Activated T-helper 1 cell treated with anti-CD3 and anti-CD28 coated beads, Interleukin-2, amount 50 U/mL, for 16 hours (primary cell): ENCODE data around the gene RYR2.
"Not testable (repeated sequence)": the region's sequence is repeated elsewhere in the genome, so short reads cannot be mapped to it uniquely, and the experiment has no call there.

Experiments used
- DNase-seq, 2 donors: peaks; one replicate each; pipeline ENCODE4 v3.0.0-alpha.2; 2020; ENCODE audit warnings: low read depth in 1 of 2, low spot score in 1 of 2

RYR2 gene

GRCh38 chr1:237528545-237528944 is 486.6 kb downstream of the RYR2 start:
- DNase-seq = no peak

- DNase-seq = no peak
These were observed 497.1 kb downstream of the RYR2 start for GRCh38 chr1:237539055-237539454.

GRCh38 chr1:237542525-237543418 is 500.8 kb downstream of the RYR2 start:
- no peak for DNase-seq

GRCh38 chr1:237553078-237553477 is 511.1 kb downstream of the RYR2 start:
- no peak for DNase-seq

- DNase-seq = no peak
These were observed 514.9 kb downstream of the RYR2 start for GRCh38 chr1:237556911-237557310.

- no peak for DNase-seq
These were observed 520.3 kb downstream of the RYR2 start for GRCh38 chr1:237562242-237562823.

GRCh38 chr1:237565236-237565635 is 523.3 kb downstream of the RYR2 start:
- no peak for DNase-seq

- DNase-seq = no peak
These were observed 524.6 kb downstream of the RYR2 start for GRCh38 chr1:237566581-237566980.

GRCh38 chr1:237568955-237569354 is 527.0 kb downstream of the RYR2 start:
- DNase-seq = no peak

- no peak for DNase-seq
These were observed 528.5 kb downstream of the RYR2 start for GRCh38 chr1:237570530-237570929.

- DNase-seq = no peak
These were observed 532.6 kb downstream of the RYR2 start for GRCh38 chr1:237574536-237574935.

GRCh38 chr1:237578540-237578939 is 536.6 kb downstream of the RYR2 start:
- DNase-seq = no peak

GRCh38 chr1:237580726-237581125 is 538.7 kb downstream of the RYR2 start:
- DNase-seq = no peak

- no peak for DNase-seq
These were observed 541.3 kb downstream of the RYR2 start for GRCh38 chr1:237583270-237583669.

- no peak for DNase-seq
These were observed 541.8 kb downstream of the RYR2 start for GRCh38 chr1:237583756-237584155.

- no peak for DNase-seq
These were observed 548.4 kb downstream of the RYR2 start for GRCh38 chr1:237590386-237590785.

GRCh38 chr1:237591353-237591752 is 549.4 kb downstream of the RYR2 start:
- DNase-seq = no peak

- DNase-seq = not testable (repeated sequence)
These were observed 561.1 kb downstream of the RYR2 start for GRCh38 chr1:237603036-237603568.

GRCh38 chr1:237608433-237608832 is 566.4 kb downstream of the RYR2 start:
- DNase-seq = no peak

GRCh38 chr1:237610157-237610556 is 568.2 kb downstream of the RYR2 start:
- DNase-seq = no peak

GRCh38 chr1:237613984-237614383 is 572.0 kb downstream of the RYR2 start:
- no peak for DNase-seq

- no peak for DNase-seq
These were observed 577.6 kb downstream of the RYR2 start for GRCh38 chr1:237619553-237619952.
